Stomach (tissue), 4 donors: ENCODE results near the gene LRP2BP.

ENCODE experiments used
- CTCF ChIP-seq, 7 experiments: fragments of 450-650 bp in 4 of 7; fragments of 200-600 bp in 3 of 7; sonication (generic) in 3 of 7; IDR thresholded peaks; one replicate each; pipeline ENCODE4 v1.5.1; 2016 to 2019; ENCODE audit warnings: antibody characterized with exemption in 7 of 7, control low read depth in 2 of 7, mild to moderate bottlenecking in 1 of 7
- POLR2AphosphoS5 ChIP-seq, 3 donors: sonication (generic); formaldehyde crosslinking; IDR thresholded peaks; one replicate each; pipeline ENCODE4 v1.6.1; 2016; ENCODE audit warnings: antibody characterized with exemption in 3 of 3

- TF ChIP-seq POLR2AphosphoS5 (IDR thresholded peaks at IDR 0.05) (no peak), CTCF (IDR thresholded peaks at IDR 0.05) (no peak)
Measured at GRCh38 chr4:185424905-185425646, 29.4 kb upstream of the LRP2BP start.
